Germinal center (tissue), 1 donor: ENCODE measurements around the gene PPARA.

Experiments
- DNase-seq: peaks from one replicate; pipeline ENCODE4 v3.0.0; 2012; ENCODE audit warnings: mixed read lengths, low spot score

PPARA gene

GRCh38 chr22:46212195-46212594 lies 61.9 kb downstream of the PPARA start:
- DNase-seq: no peak

GRCh38 chr22:46213052-46213451 lies 62.7 kb downstream of the PPARA start:
- DNase-seq: no peak

GRCh38 chr22:46214149-46214548 lies 63.8 kb downstream of the PPARA start:
- no peak for DNase-seq

GRCh38 chr22:46214616-46215015 lies 64.3 kb downstream of the PPARA start:
- no peak for DNase-seq

GRCh38 chr22:46219636-46220035 lies 69.3 kb downstream of the PPARA start:
- no peak for DNase-seq

- DNase-seq: no peak
Measured at GRCh38 chr22:46220921-46221320, 70.6 kb downstream of the PPARA start.

- no peak for DNase-seq
Measured at GRCh38 chr22:46224044-46224897, 73.9 kb downstream of the PPARA start.

GRCh38 chr22:46224898-46225290 lies 74.6 kb downstream of the PPARA start:
- DNase-seq: no peak

GRCh38 chr22:46225631-46226030 lies 75.3 kb downstream of the PPARA start:
- DNase-seq: no peak

- DNase-seq: no peak
Measured at GRCh38 chr22:46226577-46226976, 76.3 kb downstream of the PPARA start.

GRCh38 chr22:46229701-46230100 lies 79.4 kb downstream of the PPARA start:
- DNase-seq: no peak

GRCh38 chr22:46230262-46230901 lies 80.1 kb downstream of the PPARA start:
- DNase-seq: no peak

GRCh38 chr22:46233231-46233630 lies 82.9 kb downstream of the PPARA start:
- DNase-seq: no peak

- no peak for DNase-seq
Measured at GRCh38 chr22:46234969-46235368, 84.6 kb downstream of the PPARA start.

GRCh38 chr22:46237453-46238124 lies 87.3 kb downstream of the PPARA start:
- DNase-seq: no peak

- DNase-seq: no peak
Measured at GRCh38 chr22:46238541-46238940, 88.2 kb downstream of the PPARA start.

- peak; percentile 21 for DNase-seq
Measured at GRCh38 chr22:46239261-46240048, 89.1 kb downstream of the PPARA start.

- no peak for DNase-seq
Measured at GRCh38 chr22:46240073-46240472, 89.7 kb downstream of the PPARA start.

GRCh38 chr22:46240506-46240905 lies 90.2 kb downstream of the PPARA start:
- no peak for DNase-seq

- no peak for DNase-seq
Measured at GRCh38 chr22:46240907-46241306, 90.6 kb downstream of the PPARA start.

- no peak for DNase-seq
Measured at GRCh38 chr22:46241396-46242007, 91.2 kb downstream of the PPARA start.

GRCh38 chr22:46242076-46242475 lies 91.8 kb downstream of the PPARA start:
- no peak for DNase-seq
